ENCODE results near the gene TRAFD1. TPM values are rescaled to one million over a fixed set of nuclear protein-coding genes. Genes with fewer than 3 reads are reported as not detected.
A peak's percentile ranks its signal among the peaks of the same experiment; 100 is the strongest.

Gene TRAFD1
- total RNA-seq, 1 donor from 2014 or later, result 40.4 TPM

- H3K36me3 Mint-ChIP-seq, result peaks cover 3% of the 10 kb centered on the region
- TF ChIP-seq CTCF (conservative IDR thresholded peaks at IDR 0.05), result no peak
- H3K27ac Mint-ChIP-seq, result no peak overlapping the region
- no peak for DNase-seq (ENCODE audit: extremely low spot score, unreplicated experiment)
- no peak overlapping the region for H3K4me3 Mint-ChIP-seq
- no peaks in the 10 kb centered on the region for H3K27me3 Mint-ChIP-seq
- no peaks in the 10 kb centered on the region for H3K9me3 Mint-ChIP-seq
- H3K4me1 Mint-ChIP-seq (ENCODE audit: unreplicated experiment), result peaks cover 6% of the 10 kb centered on the region
Observed at GRCh38 chr12:112131686-112132085, 6.3 kb downstream of the TRAFD1 start.

- no peaks in the 10 kb centered on the region for H3K4me1 Mint-ChIP-seq (ENCODE audit: unreplicated experiment)
- H3K36me3 Mint-ChIP-seq, result peaks cover 3% of the 10 kb centered on the region
- no peak for TF ChIP-seq CTCF (conservative IDR thresholded peaks at IDR 0.05)
- no peak overlapping the region for H3K27ac Mint-ChIP-seq
- no peaks in the 10 kb centered on the region for H3K27me3 Mint-ChIP-seq
- H3K9me3 Mint-ChIP-seq, result no peaks in the 10 kb centered on the region
- no peak overlapping the region for H3K4me3 Mint-ChIP-seq
- no peak for DNase-seq (ENCODE audit: extremely low spot score, unreplicated experiment)
Observed at GRCh38 chr12:112133418-112133817, 8.1 kb downstream of the TRAFD1 start.

- no peaks in the 10 kb centered on the region for H3K4me1 Mint-ChIP-seq (ENCODE audit: unreplicated experiment)
- peaks cover 3% of the 10 kb centered on the region for H3K36me3 Mint-ChIP-seq
- no peak for DNase-seq (ENCODE audit: extremely low spot score, unreplicated experiment)
- no peak overlapping the region for H3K4me3 Mint-ChIP-seq
- no peaks in the 10 kb centered on the region for H3K9me3 Mint-ChIP-seq
- no peaks in the 10 kb centered on the region for H3K27me3 Mint-ChIP-seq
- no peak overlapping the region for H3K27ac Mint-ChIP-seq
- no peak for TF ChIP-seq CTCF (conservative IDR thresholded peaks at IDR 0.05)
Observed at GRCh38 chr12:112134731-112135130, 9.4 kb downstream of the TRAFD1 start.

DNA sequence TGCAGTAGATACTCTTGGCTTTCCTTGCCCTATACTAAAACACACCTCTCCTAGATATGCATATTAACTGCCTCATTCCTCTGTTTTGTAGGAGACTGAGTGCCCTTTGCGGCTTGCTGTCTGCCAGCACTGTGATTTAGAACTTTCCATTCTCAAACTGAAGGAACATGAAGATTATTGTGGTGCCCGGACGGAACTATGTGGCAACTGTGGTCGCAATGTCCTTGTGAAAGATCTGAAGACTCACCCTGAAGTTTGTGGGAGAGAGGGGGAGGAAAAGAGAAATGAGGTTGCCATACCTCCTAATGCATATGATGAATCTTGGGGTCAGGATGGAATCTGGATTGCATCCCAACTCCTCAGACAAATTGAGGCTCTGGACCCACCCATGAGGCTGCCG lies 15.4 kb downstream of the TRAFD1 start:
- Mint-ChIP-seq H3K9me3 (no peaks in the 10 kb centered on the region), H3K4me3 (no peak overlapping the region), H3K27ac (no peak overlapping the region), H3K36me3 (peaks cover 15% of the 10 kb centered on the region), H3K27me3 (no peaks in the 10 kb centered on the region), H3K4me1 (ENCODE audit: unreplicated experiment) (no peaks in the 10 kb centered on the region)
- DNase-seq (ENCODE audit: extremely low spot score, unreplicated experiment), result peak; percentile 20
- no peak for TF ChIP-seq CTCF (conservative IDR thresholded peaks at IDR 0.05)

DNA sequence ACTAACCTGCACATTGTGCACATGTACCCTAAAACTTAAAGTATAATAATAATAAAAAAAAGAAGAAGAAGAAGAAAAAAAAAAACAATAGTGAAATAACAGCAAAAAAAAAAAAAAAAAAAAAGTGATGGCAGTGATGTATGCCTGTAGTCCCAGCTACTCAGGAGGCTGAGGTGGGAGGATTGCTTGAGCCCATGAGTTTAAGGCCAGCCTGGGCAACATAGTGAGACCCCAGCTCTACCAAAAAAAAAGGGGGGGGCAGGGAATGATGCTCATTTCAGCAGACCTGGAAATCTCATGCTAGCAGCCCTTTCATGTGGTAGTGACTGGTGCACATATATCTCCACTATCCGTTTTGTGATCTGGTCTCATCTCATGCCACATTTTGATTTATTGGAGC lies 20.8 kb downstream of the TRAFD1 start:
- H3K4me1 Mint-ChIP-seq (ENCODE audit: unreplicated experiment), result peaks cover 8% of the 10 kb centered on the region
- peaks cover 31% of the 10 kb centered on the region for H3K36me3 Mint-ChIP-seq
- no peak overlapping the region for H3K4me3 Mint-ChIP-seq
- H3K27me3 Mint-ChIP-seq, result no peaks in the 10 kb centered on the region
- peak overlapping the region; percentile 8 for H3K27ac Mint-ChIP-seq
- peak; percentile 6 for DNase-seq (ENCODE audit: extremely low spot score, unreplicated experiment)
- TF ChIP-seq CTCF (conservative IDR thresholded peaks at IDR 0.05), result no peak
- H3K9me3 Mint-ChIP-seq, result no peaks in the 10 kb centered on the region

- no peak for TF ChIP-seq CTCF (conservative IDR thresholded peaks at IDR 0.05)
- H3K4me1 Mint-ChIP-seq (ENCODE audit: unreplicated experiment), result peaks cover 8% of the 10 kb centered on the region
- peak; percentile 62 for DNase-seq (ENCODE audit: extremely low spot score, unreplicated experiment)
- peaks cover 46% of the 10 kb centered on the region for H3K36me3 Mint-ChIP-seq
- H3K9me3 Mint-ChIP-seq, result no peaks in the 10 kb centered on the region
- H3K27me3 Mint-ChIP-seq, result no peaks in the 10 kb centered on the region
- peak overlapping the region; percentile 58 for H3K4me3 Mint-ChIP-seq
- H3K27ac Mint-ChIP-seq, result peak overlapping the region; percentile 96
Observed at GRCh38 chr12:112148031-112148513, 22.7 kb downstream of the TRAFD1 start.

Measured in type B pancreatic cell (in vitro differentiated cells).